ENCODE results near the gene TWIST2. TPM values are rescaled to one million over a fixed set of nuclear protein-coding genes. Genes with fewer than 3 reads are reported as not detected.

The TWIST2 gene
- total RNA-seq, 1 experiment from 2014 or later = not detected

DNA sequence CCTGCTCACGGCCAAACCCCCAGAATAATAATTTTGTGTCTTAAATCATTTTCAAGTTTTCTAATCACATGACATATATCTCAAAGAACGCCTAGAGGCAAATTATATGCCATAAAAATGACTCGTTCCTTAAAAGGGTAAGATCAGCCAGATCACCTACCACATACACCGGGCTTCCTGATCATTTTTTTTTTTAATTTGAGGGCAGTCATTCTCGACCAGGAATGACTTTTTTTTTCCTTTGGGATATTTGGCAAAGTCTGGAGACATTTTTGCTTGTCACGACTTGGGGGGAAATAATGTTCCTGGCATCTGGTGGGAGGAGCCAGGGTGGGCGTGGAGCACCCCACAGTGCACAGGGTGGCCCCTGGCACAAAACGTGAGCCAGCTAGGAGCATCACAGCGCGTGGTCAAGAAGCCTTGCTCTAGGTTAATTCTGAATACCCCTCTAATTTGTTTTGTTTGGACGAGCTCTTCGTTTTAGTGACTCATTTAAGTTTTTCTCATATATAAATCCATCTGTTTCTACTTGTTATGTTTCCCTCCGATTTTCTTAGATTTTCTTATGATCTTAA is 94.9 kb downstream of the TWIST2 start:
- CTCF ChIA-PET = no interaction called here
- Histone ChIP-seq H3K36me3 (ENCODE audit: insufficient read depth, low read length, poor library complexity, severe bottlenecking) (no peaks in the 10 kb centered on the region), H3K27me3 (replicated peaks; ENCODE audit: insufficient read depth, low read depth, low read length, poor library complexity) (peaks cover 5% of the 10 kb centered on the region), H3K4me3 (ENCODE audit: low read depth, low read length, poor library complexity, severe bottlenecking) (no peak overlapping the region), H3K9me3 (ENCODE audit: low read depth, low read length, poor library complexity, severe bottlenecking) (no peaks in the 10 kb centered on the region), H3K4me1 (ENCODE audit: insufficient read depth, low read length, poor library complexity, severe bottlenecking) (no peaks in the 10 kb centered on the region), H3K27ac (ENCODE audit: low read depth, low read length, poor library complexity, severe bottlenecking) (no peak overlapping the region)
- no TSS peak for BruUV-seq (replicated peaks)
- no peak for DNase-seq (ENCODE audit: low spot score)
- no peak for TF ChIP-seq EZH2 (IDR thresholded peaks at IDR 0.05; ENCODE audit: borderline replicate concordance, low read depth, low read length, poor library complexity, severe bottlenecking)
- POLR2A ChIA-PET (ENCODE audit: low non-redundant PET) = no interaction called here
- intact Hi-C loops (cut with micrococcal nuclease; ENCODE audit: unreplicated experiment) = no loop called here

DNA sequence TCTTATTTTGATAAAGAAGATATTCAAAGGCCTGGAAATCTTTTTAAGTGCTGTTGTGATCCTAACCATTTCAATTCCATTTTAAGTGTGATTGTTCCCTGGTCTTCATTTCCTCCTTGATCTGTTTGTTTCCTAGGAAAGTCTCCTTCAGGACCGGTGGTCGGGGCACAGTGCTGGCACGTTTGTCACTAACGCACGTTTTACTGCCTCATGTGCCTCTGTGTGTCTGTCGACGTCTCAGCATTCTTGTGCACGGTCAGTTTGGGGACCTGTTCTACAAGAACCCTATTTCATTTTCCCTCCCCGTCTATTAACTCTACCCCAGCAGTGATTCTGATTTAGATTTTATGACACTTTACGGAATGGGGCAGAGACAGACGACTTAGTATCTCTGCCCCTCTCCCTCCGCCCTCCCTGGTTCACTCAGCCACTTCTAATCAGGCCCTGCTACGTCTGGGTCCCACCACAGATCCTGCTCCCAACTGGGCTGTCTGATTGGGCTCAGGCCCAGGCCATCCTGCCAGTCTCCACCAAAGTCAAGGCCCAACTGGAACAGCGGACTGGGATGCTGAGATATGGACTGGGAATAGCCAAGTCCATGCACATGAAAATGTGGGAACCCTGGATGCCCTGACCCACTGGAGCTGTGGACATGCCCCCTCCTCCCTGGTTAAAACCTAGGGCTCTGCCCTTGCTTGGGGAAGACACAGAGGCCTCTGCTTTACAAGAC is 95.6 kb downstream of the TWIST2 start:
- ChIA-PET POLR2A (ENCODE audit: low non-redundant PET) (no interaction called here), CTCF (no interaction called here)
- intact Hi-C loops (cut with micrococcal nuclease; ENCODE audit: unreplicated experiment) = no loop called here
- Histone ChIP-seq H3K9me3 (ENCODE audit: low read depth, low read length, poor library complexity, severe bottlenecking) (no peaks in the 10 kb centered on the region), H3K27ac (ENCODE audit: low read depth, low read length, poor library complexity, severe bottlenecking) (no peak overlapping the region), H3K4me3 (ENCODE audit: low read depth, low read length, poor library complexity, severe bottlenecking) (no peak overlapping the region), H3K4me1 (ENCODE audit: insufficient read depth, low read length, poor library complexity, severe bottlenecking) (no peaks in the 10 kb centered on the region), H3K27me3 (replicated peaks; ENCODE audit: insufficient read depth, low read depth, low read length, poor library complexity) (peaks cover 5% of the 10 kb centered on the region), H3K36me3 (ENCODE audit: insufficient read depth, low read length, poor library complexity, severe bottlenecking) (no peaks in the 10 kb centered on the region)
- DNase-seq (ENCODE audit: low spot score) = no peak
- no peak for TF ChIP-seq EZH2 (IDR thresholded peaks at IDR 0.05; ENCODE audit: borderline replicate concordance, low read depth, low read length, poor library complexity, severe bottlenecking)
- TF ChIP-seq, protein P1, sequence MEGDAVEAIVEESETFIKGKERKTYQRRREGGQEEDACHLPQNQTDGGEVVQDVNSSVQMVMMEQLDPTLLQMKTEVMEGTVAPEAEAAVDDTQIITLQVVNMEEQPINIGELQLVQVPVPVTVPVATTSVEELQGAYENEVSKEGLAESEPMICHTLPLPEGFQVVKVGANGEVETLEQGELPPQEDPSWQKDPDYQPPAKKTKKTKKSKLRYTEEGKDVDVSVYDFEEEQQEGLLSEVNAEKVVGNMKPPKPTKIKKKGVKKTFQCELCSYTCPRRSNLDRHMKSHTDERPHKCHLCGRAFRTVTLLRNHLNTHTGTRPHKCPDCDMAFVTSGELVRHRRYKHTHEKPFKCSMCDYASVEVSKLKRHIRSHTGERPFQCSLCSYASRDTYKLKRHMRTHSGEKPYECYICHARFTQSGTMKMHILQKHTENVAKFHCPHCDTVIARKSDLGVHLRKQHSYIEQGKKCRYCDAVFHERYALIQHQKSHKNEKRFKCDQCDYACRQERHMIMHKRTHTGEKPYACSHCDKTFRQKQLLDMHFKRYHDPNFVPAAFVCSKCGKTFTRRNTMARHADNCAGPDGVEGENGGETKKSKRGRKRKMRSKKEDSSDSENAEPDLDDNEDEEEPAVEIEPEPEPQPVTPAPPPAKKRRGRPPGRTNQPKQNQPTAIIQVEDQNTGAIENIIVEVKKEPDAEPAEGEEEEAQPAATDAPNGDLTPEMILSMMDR (conservative IDR thresholded peaks at IDR 0.05; ENCODE audit: low read depth, low read length) = no peak
- BruUV-seq (replicated peaks) = no TSS peak

DNA sequence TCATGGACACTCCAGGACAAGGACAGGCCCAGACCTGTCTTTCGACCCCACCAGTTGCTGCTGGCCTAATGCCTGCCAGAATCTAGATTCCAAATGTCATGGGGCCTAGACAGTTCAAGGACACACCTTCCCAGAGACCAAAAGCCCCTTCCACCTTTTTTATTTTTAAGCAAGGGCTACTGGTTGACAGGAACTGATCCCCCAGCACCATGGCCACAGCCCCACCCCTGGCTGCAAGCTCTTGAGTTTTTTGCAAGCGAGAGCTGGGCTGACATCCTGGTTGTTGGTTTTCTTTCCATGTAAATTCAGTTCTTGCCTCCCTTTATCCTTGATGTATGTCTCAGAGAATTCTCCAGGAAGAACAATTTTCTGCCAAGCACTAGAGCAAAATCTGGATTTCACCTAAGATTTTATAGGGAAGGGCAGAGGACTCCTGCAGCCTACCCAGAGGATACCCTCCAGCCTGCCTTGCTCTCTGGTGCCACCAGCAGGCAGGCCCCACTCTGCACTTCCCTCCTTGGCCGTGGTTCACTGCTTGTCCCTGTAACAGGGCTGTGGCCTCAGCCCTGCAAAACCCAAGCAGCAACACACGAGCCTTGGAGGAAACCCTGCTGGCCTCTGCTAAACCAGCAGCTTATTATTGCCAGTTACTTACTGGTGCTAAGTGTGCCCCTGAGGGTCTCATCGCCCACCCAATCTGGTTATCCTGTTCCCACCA is 97.7 kb downstream of the TWIST2 start:
- ChIA-PET POLR2A (ENCODE audit: low non-redundant PET) (no interaction called here), CTCF (no interaction called here)
- no peak for TF ChIP-seq EZH2 (IDR thresholded peaks at IDR 0.05; ENCODE audit: borderline replicate concordance, low read depth, low read length, poor library complexity, severe bottlenecking)
- TF ChIP-seq, protein P1 (conservative IDR thresholded peaks at IDR 0.05; ENCODE audit: low read depth, low read length) = peak; percentile 69
- intact Hi-C loops (cut with micrococcal nuclease; ENCODE audit: unreplicated experiment) = no loop called here
- Histone ChIP-seq H3K9me3 (ENCODE audit: low read depth, low read length, poor library complexity, severe bottlenecking) (no peaks in the 10 kb centered on the region), H3K4me1 (ENCODE audit: insufficient read depth, low read length, poor library complexity, severe bottlenecking) (no peaks in the 10 kb centered on the region), H3K36me3 (ENCODE audit: insufficient read depth, low read length, poor library complexity, severe bottlenecking) (no peaks in the 10 kb centered on the region), H3K27me3 (replicated peaks; ENCODE audit: insufficient read depth, low read depth, low read length, poor library complexity) (peaks cover 8% of the 10 kb centered on the region), H3K27ac (ENCODE audit: low read depth, low read length, poor library complexity, severe bottlenecking) (no peak overlapping the region), H3K4me3 (ENCODE audit: low read depth, low read length, poor library complexity, severe bottlenecking) (no peak overlapping the region)
- DNase-seq (ENCODE audit: low spot score) = peak; percentile 33
- no TSS peak for BruUV-seq (replicated peaks)
